Prostate gland (tissue), 2 donors: ENCODE results near the gene LAIR1.

ENCODE experiments used
- POLR2A ChIP-seq: fragments of 450-650 bp; IDR thresholded peaks from one replicate; pipeline ENCODE4 v1.6.1; 2016; ENCODE audit warnings: antibody characterized with exemption, mild to moderate bottlenecking
- TF ChIP-seq, protein P1 (sequence below), 4 experiments: fragments of 200-600 bp in 2 of 4; fragments of 450-650 bp in 2 of 4; sonication (generic) in 2 of 4; IDR thresholded peaks; 1 replicate in 3 of 4; 2 replicates in 1 of 4; pipeline ENCODE4 v1.5.1; 2016 to 2019; ENCODE audit warnings: antibody characterized with exemption in 4 of 4, mild to moderate bottlenecking in 2 of 4, moderate library complexity in 2 of 4

DNA sequence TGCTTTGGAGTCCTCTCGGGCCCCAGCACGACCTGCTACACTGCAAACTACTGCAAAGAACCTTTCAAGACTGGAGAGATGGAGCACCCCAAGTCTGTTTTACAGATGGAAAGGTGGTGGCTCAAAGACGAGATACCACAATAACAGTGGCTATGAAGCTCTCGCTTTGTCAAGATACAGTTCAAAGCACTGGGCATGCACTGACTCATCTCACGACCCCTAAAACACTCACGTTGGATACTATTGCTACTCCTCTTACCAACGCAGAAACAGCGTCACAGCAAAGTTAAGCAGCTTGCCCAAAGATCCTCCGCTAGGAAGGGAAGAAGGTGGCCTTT, 24.0 kb upstream of the LAIR1 start:
- TF ChIP-seq, protein P1, sequence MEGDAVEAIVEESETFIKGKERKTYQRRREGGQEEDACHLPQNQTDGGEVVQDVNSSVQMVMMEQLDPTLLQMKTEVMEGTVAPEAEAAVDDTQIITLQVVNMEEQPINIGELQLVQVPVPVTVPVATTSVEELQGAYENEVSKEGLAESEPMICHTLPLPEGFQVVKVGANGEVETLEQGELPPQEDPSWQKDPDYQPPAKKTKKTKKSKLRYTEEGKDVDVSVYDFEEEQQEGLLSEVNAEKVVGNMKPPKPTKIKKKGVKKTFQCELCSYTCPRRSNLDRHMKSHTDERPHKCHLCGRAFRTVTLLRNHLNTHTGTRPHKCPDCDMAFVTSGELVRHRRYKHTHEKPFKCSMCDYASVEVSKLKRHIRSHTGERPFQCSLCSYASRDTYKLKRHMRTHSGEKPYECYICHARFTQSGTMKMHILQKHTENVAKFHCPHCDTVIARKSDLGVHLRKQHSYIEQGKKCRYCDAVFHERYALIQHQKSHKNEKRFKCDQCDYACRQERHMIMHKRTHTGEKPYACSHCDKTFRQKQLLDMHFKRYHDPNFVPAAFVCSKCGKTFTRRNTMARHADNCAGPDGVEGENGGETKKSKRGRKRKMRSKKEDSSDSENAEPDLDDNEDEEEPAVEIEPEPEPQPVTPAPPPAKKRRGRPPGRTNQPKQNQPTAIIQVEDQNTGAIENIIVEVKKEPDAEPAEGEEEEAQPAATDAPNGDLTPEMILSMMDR (IDR thresholded peaks at IDR 0.05), result no peak
- TF ChIP-seq POLR2A, result no peak
